Effector memory CD8-positive, alpha-beta T cell (primary cell): ENCODE data around the gene KCNH1.

Source experiments
- ATAC-seq: fragments of 150-1000 bp; cut with Tn5 transposase; replicated peaks from 2 replicates; pipeline ENCODE4 v1.10.0; 2021; ENCODE audit warnings: mild to moderate bottlenecking, moderate library complexity
- DNase-seq, 3 experiments: peaks; one replicate each; pipeline ENCODE4 v3.0.0; 2021
- H3K27ac Mint-ChIP-seq, 2 donors: one replicate each; pipeline ENCODE4 v1.8.0; 2022; ENCODE audit warnings: mild to moderate bottlenecking in 2 of 2, mixed read lengths in 2 of 2, moderate library complexity in 2 of 2
- H3K27me3 Mint-ChIP-seq, 2 donors: one replicate each; pipeline ENCODE4 v1.8.0; 2022; ENCODE audit warnings: mixed read lengths in 2 of 2
- H3K36me3 Mint-ChIP-seq: one replicate; pipeline ENCODE4 v1.8.0; 2022; ENCODE audit warnings: mild to moderate bottlenecking, moderate library complexity, mixed read lengths; ENCODE audit not compliant: insufficient read depth
- H3K4me1 Mint-ChIP-seq, 2 donors: one replicate each; pipeline ENCODE4 v1.8.0; 2022; ENCODE audit warnings: low read depth in 2 of 2, mixed read lengths in 2 of 2
- H3K4me3 Mint-ChIP-seq, 2 donors: one replicate each; pipeline ENCODE4 v1.8.0; 2022; ENCODE audit warnings: mild to moderate bottlenecking in 2 of 2, mixed read lengths in 2 of 2, moderate library complexity in 2 of 2
- H3K9me3 Mint-ChIP-seq, 2 donors: one replicate each; pipeline ENCODE4 v1.8.0; 2022; ENCODE audit warnings: mixed read lengths in 2 of 2

Gene KCNH1

GRCh38 chr1:210900820-210901219 is 233.1 kb downstream of the KCNH1 start:
- Mint-ChIP-seq H3K27me3 (peaks cover 39 to 49% of the 10 kb centered on the region in 2 donors), H3K4me1 (no peaks in the 10 kb centered on the region), H3K4me3 (no peak overlapping the region), H3K27ac (no peak overlapping the region), H3K9me3 (no peaks in the 10 kb centered on the region), H3K36me3 (no peaks in the 10 kb centered on the region)
- ATAC-seq (no peak), DNase-seq (no peak)

GRCh38 chr1:210900079-210900478 is 233.9 kb downstream of the KCNH1 start:
- DNase-seq (no peak), ATAC-seq (no peak)
- Mint-ChIP-seq H3K27me3 (peaks cover 37 to 43% of the 10 kb centered on the region in 2 donors), H3K4me1 (no peaks in the 10 kb centered on the region), H3K4me3 (no peak overlapping the region), H3K9me3 (no peaks in the 10 kb centered on the region), H3K27ac (no peak overlapping the region), H3K36me3 (no peaks in the 10 kb centered on the region)

- Mint-ChIP-seq H3K4me1 (no peaks in the 10 kb centered on the region), H3K36me3 (no peaks in the 10 kb centered on the region), H3K4me3 (no peak overlapping the region), H3K27ac (no peak overlapping the region), H3K9me3 (no peaks in the 10 kb centered on the region), H3K27me3 (peaks cover 35 to 39% of the 10 kb centered on the region in 2 donors)
- ATAC-seq (no peak), DNase-seq (no peak)
These were observed 234.3 kb downstream of the KCNH1 start for GRCh38 chr1:210899676-210900075.

- H3K27me3 Mint-ChIP-seq = peaks cover 29 to 36% of the 10 kb centered on the region in 2 donors
- peaks cover 0 to 3% of the 10 kb centered on the region in 2 donors for H3K9me3 Mint-ChIP-seq
- no peak overlapping the region for H3K27ac Mint-ChIP-seq
- no peak overlapping the region for H3K4me3 Mint-ChIP-seq
- no peak for ATAC-seq
- no peaks in the 10 kb centered on the region for H3K4me1 Mint-ChIP-seq
- no peaks in the 10 kb centered on the region for H3K36me3 Mint-ChIP-seq
- DNase-seq = no peak
These were observed 235.5 kb downstream of the KCNH1 start for GRCh38 chr1:210898473-210898872.

GRCh38 chr1:210883821-210884220 is 250.1 kb downstream of the KCNH1 start:
- ATAC-seq (no peak), DNase-seq (no peak)
- Mint-ChIP-seq H3K4me3 (no peak overlapping the region), H3K4me1 (no peaks in the 10 kb centered on the region), H3K27ac (no peak overlapping the region), H3K27me3 (peaks cover 26 to 29% of the 10 kb centered on the region in 2 donors), H3K9me3 (no peaks in the 10 kb centered on the region), H3K36me3 (no peaks in the 10 kb centered on the region)

- DNase-seq (no peak), ATAC-seq (no peak)
- Mint-ChIP-seq H3K27me3 (peaks cover 25 to 29% of the 10 kb centered on the region in 2 donors), H3K27ac (no peak overlapping the region), H3K4me3 (no peak overlapping the region), H3K4me1 (no peaks in the 10 kb centered on the region), H3K9me3 (no peaks in the 10 kb centered on the region), H3K36me3 (no peaks in the 10 kb centered on the region)
These were observed 251.3 kb downstream of the KCNH1 start for GRCh38 chr1:210882414-210883221.

- ATAC-seq = no peak
- Mint-ChIP-seq H3K4me3 (no peak overlapping the region), H3K9me3 (no peaks in the 10 kb centered on the region), H3K27me3 (peaks cover 2 to 12% of the 10 kb centered on the region in 2 donors), H3K27ac (no peak overlapping the region), H3K4me1 (no peaks in the 10 kb centered on the region), H3K36me3 (no peaks in the 10 kb centered on the region)
- no peak for DNase-seq
These were observed 255.4 kb downstream of the KCNH1 start for GRCh38 chr1:210878564-210878963.

GRCh38 chr1:210876275-210876674 is 257.7 kb downstream of the KCNH1 start:
- H3K27me3 Mint-ChIP-seq = peaks cover 0 to 13% of the 10 kb centered on the region in 2 donors
- no peak overlapping the region for H3K27ac Mint-ChIP-seq
- H3K9me3 Mint-ChIP-seq = no peaks in the 10 kb centered on the region
- H3K36me3 Mint-ChIP-seq = no peaks in the 10 kb centered on the region
- no peak overlapping the region for H3K4me3 Mint-ChIP-seq
- no peaks in the 10 kb centered on the region for H3K4me1 Mint-ChIP-seq
- no peak for ATAC-seq
- no peak for DNase-seq

GRCh38 chr1:210866532-210866931 is 267.4 kb downstream of the KCNH1 start:
- ATAC-seq (no peak), DNase-seq (no peak)
- H3K4me1 Mint-ChIP-seq = no peaks in the 10 kb centered on the region
- H3K27me3 Mint-ChIP-seq = peaks cover 0 to 27% of the 10 kb centered on the region in 2 donors
- H3K4me3 Mint-ChIP-seq = no peak overlapping the region
- H3K9me3 Mint-ChIP-seq = peaks cover 4 to 13% of the 10 kb centered on the region in 2 donors
- H3K36me3 Mint-ChIP-seq = no peaks in the 10 kb centered on the region
- H3K27ac Mint-ChIP-seq = no peak overlapping the region

- Mint-ChIP-seq H3K9me3 (no peaks in the 10 kb centered on the region), H3K27me3 (no peaks in the 10 kb centered on the region), H3K4me1 (no peaks in the 10 kb centered on the region), H3K36me3 (no peaks in the 10 kb centered on the region), H3K4me3 (no peak overlapping the region), H3K27ac (no peak overlapping the region)
- ATAC-seq = no peak
- DNase-seq = no peak
These were observed 276.2 kb downstream of the KCNH1 start for GRCh38 chr1:210857705-210858104.

GRCh38 chr1:210857146-210857663 is 276.7 kb downstream of the KCNH1 start:
- no peaks in the 10 kb centered on the region for H3K27me3 Mint-ChIP-seq
- no peak overlapping the region for H3K27ac Mint-ChIP-seq
- H3K4me3 Mint-ChIP-seq = no peak overlapping the region
- no peak for ATAC-seq
- no peaks in the 10 kb centered on the region for H3K4me1 Mint-ChIP-seq
- H3K36me3 Mint-ChIP-seq = no peaks in the 10 kb centered on the region
- no peak for DNase-seq
- no peaks in the 10 kb centered on the region for H3K9me3 Mint-ChIP-seq

- H3K9me3 Mint-ChIP-seq = no peaks in the 10 kb centered on the region
- ATAC-seq (no peak), DNase-seq (no peak)
- H3K27me3 Mint-ChIP-seq = no peaks in the 10 kb centered on the region
- H3K4me1 Mint-ChIP-seq = no peaks in the 10 kb centered on the region
- H3K36me3 Mint-ChIP-seq = no peaks in the 10 kb centered on the region
- H3K27ac Mint-ChIP-seq = no peak overlapping the region
- H3K4me3 Mint-ChIP-seq = no peak overlapping the region
These were observed 278.5 kb downstream of the KCNH1 start for GRCh38 chr1:210855440-210855839.

GRCh38 chr1:210853276-210853675 is 280.7 kb downstream of the KCNH1 start:
- Mint-ChIP-seq H3K27ac (no peak overlapping the region), H3K9me3 (no peaks in the 10 kb centered on the region), H3K27me3 (no peaks in the 10 kb centered on the region), H3K4me3 (no peak overlapping the region), H3K36me3 (no peaks in the 10 kb centered on the region), H3K4me1 (no peaks in the 10 kb centered on the region)
- ATAC-seq (no peak), DNase-seq (no peak)

- H3K9me3 Mint-ChIP-seq = no peaks in the 10 kb centered on the region
- no peak overlapping the region for H3K27ac Mint-ChIP-seq
- ATAC-seq (no peak), DNase-seq (no peak)
- H3K27me3 Mint-ChIP-seq = no peaks in the 10 kb centered on the region
- H3K36me3 Mint-ChIP-seq = no peaks in the 10 kb centered on the region
- H3K4me1 Mint-ChIP-seq = no peaks in the 10 kb centered on the region
- H3K4me3 Mint-ChIP-seq = no peak overlapping the region
These were observed 283.4 kb downstream of the KCNH1 start for GRCh38 chr1:210850556-210850955.
